Sigmoid colon (tissue), 4 donors: Measurements from ENCODE around the gene FDXR.

Source experiments
- CTCF ChIP-seq, 4 experiments: fragments of 450-650 bp in 3 of 4; fragments of 200-600 bp in 1 of 4; IDR thresholded peaks; one replicate each; pipeline ENCODE4 v1.5.1; 2016 to 2019; ENCODE audit warnings: antibody characterized with exemption in 4 of 4, mild to moderate bottlenecking in 3 of 4, moderate library complexity in 2 of 4
- POLR2A ChIP-seq, 2 donors: fragments of 450-650 bp; IDR thresholded peaks; one replicate each; pipeline ENCODE4 v1.6.1; 2016; ENCODE audit warnings: antibody characterized with exemption in 2 of 2, mild to moderate bottlenecking in 2 of 2, moderate library complexity in 2 of 2
- POLR2AphosphoS5 ChIP-seq, 4 donors: sonication (generic); formaldehyde crosslinking; IDR thresholded peaks; one replicate each; pipeline ENCODE4 v1.6.1; 2017; ENCODE audit warnings: antibody characterized with exemption in 4 of 4

- TF ChIP-seq POLR2AphosphoS5 (IDR thresholded peaks at IDR 0.05) (no peak), CTCF (IDR thresholded peaks at IDR 0.05) (no peak), POLR2A (IDR thresholded peaks at IDR 0.05) (no peak)
These were observed 2.3 kb downstream of the FDXR start for GRCh38 chr17:74870512-74870911.
